LNCAP (cell line): ENCODE measurements around the gene C16orf54.

ENCODE experiments used
- CTCF ChIP-seq: fragments of 450-650 bp; IDR thresholded peaks from 2 replicates; pipeline ENCODE4 v1.5.1; 2017; ENCODE audit warnings: mild to moderate bottlenecking

C16orf54 gene

DNA sequence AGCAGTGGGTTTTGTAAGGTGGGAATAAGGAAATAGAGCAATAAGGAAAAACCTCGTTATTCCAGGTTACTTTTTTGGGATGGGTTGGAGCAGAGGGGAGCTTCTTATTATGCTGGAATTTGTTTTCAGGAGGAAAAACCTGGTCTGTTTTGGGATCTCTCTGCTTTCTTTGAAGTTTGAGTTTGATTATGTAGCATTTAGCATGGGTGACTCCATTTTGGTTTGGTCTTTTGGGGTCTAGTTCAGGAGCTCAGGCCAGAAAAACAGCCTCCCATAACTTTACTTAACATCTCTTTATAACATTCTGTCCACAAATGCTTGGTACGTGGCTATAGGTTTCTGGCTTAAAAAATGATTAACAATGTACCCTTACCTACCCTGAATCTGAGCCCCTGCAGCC, 23.7 kb upstream of the C16orf54 start:
- TF ChIP-seq CTCF: no peak

GRCh38 chr16:29767062-29767461, 21.3 kb upstream of the C16orf54 start:
- no peak for TF ChIP-seq CTCF

DNA sequence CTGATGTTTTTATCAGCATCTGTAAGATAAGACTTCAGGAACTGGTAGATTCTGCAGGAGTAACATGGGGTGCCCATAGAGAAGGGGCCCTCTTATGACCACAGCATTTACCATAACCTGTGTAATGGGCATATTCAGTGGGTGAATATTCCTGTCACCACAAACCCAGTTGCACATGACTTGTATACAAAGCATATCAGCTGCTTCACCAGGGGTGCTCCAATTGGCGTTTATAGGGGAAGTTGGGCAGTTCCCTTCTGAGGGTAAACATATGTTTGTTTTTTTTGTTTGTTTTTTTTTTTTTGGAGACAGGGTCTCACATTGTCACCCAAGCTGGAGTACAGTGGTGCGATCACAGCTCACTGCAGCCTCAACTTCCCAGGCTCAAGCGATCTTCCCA, 20.8 kb upstream of the C16orf54 start:
- no peak for TF ChIP-seq CTCF

DNA sequence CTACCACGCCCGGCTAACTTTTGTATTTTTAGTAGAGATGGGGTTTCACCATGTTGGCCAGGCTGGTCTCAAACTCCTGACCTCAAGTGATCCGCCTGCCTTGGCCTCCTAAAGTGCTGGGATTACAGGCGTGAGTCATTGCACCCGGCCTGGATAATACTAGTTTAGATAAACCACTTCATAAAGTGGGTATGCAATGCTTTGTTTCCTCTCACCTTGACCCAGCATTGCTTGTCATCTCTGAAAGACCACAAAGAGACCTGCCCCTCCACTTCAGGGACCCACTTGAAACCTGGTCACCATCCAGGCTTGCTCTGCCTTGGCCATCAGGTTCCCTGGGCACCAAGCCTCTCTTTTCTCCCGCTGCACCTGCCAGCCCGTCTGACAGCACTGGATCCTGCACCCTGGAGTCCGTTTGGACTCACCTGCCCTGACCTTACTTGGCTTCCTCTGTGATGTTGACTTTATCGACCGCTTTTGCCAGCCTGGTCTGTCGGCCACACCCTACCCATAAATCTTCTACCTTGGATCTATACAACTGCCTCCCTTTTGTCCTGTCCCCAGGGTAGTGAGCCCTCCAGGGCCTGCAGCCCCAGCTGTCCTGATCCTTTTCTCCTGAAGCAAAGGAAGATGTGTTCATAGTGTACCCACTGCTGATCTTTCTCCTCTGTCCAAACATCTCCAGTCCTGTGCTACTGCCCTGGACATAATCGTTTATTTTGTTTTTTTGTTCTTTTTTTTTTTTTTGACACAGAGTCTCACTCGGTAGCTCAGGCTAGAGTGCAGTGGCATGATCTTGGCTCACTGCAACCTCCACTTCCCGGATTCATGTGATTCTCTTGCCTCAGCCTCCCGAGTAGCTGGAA, 19.6 kb upstream of the C16orf54 start:
- TF ChIP-seq CTCF: no peak

GRCh38 chr16:29763326-29763725, 17.5 kb upstream of the C16orf54 start:
- no peak for TF ChIP-seq CTCF

GRCh38 chr16:29761882-29762281, 16.1 kb upstream of the C16orf54 start:
- TF ChIP-seq CTCF: no peak

DNA sequence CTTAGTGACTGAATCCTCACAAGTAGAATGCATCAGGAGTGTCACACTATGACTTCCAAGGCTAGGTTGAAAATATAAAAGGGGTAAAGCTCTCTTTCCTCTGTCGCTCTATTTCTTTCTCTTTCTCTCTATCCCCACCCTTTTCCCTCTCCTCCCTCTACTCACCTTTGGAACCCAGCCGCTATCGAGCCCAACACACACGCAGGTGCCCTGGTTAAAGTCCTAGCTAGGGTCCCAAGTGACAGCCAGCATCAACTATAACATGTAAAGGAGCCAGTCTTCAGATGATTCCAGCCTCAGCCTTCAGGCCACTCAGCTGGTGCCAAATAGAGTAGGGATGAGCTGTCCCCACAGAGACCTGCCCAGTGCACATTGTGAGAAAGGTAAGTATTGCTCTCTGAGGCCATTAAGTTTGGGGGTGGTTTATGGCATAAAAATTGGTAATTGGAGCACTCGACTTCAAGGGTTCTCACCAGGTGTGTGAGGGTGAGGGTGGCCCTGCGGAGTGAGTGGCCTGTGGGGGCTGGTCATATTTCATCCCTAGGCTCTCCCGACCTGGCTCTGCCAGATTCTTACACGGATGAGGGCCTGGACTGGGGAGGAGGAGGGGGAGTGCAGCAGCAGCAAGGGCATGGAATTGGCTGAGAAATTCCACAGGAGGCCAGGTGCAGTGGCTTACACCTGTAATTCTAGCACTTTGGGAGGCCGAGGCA, 14.9 kb upstream of the C16orf54 start:
- no peak for TF ChIP-seq CTCF
